Ovary (tissue), 3 donors: ENCODE measurements around the gene SVOP.

Source experiments
- EP300 ChIP-seq: sonication (generic); formaldehyde crosslinking; IDR thresholded peaks from one replicate; pipeline ENCODE4 v1.6.1; 2017; ENCODE audit warnings: antibody characterized with exemption
- POLR2A ChIP-seq: fragments of 450-650 bp; IDR thresholded peaks from one replicate; pipeline ENCODE4 v1.6.1; 2017; ENCODE audit warnings: antibody characterized with exemption, mild to moderate bottlenecking, moderate library complexity
- TF ChIP-seq, protein P1 (sequence below), 3 donors: fragments of 450-650 bp in 2 of 3; fragments of 200-600 bp in 1 of 3; IDR thresholded peaks; one replicate each; pipeline versions ENCODE4 v1.5.1 to v1.8.0; 2016 to 2022; ENCODE audit warnings: antibody characterized with exemption in 3 of 3, mild to moderate bottlenecking in 1 of 3
- donor health status: DM: no; HTN: no; CAD: no.

DNA sequence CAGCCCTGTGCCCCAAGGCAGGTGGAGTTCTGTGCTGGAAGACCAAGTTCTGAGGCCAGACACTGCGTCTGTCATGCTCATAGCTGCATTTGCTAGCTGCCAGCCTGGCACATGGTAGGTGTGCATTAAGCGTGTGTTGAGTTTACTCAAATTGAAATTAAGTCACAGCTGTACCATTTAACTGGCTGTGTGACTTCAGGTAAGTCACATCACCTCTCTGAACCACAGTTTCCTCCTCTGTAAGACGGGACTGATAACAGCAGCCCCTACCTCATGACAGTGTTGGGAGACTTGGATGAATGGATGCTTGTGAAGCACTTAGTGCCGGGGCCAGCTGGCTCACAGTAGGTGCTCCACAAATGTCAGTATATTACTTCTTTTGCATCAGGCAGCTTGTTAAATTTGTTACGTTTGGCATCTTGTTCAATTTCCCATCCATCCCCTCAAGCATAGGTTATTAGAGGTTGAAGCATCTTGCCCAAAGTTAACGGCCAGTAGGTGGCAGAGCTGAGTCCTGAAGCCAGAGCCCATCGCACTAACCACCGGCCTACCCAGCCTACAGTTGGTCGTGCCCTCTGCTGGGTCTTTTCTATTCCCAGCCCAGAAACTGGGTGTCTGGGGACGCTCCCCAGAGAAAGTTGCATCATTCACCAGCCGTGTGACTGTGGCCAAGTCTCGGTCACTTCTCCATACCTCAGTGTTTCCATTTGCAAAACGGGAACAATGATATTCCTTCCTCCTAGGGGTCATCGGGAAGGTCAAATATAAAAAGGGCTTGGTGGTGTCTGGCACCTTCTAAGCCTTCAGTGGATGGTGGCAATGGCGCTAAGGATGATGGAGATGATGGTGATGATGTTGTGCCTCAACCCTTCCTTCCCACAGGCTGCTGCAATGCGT lies 136.5 kb downstream of the SVOP start:
- no peak for TF ChIP-seq POLR2A
- TF ChIP-seq, protein P1, sequence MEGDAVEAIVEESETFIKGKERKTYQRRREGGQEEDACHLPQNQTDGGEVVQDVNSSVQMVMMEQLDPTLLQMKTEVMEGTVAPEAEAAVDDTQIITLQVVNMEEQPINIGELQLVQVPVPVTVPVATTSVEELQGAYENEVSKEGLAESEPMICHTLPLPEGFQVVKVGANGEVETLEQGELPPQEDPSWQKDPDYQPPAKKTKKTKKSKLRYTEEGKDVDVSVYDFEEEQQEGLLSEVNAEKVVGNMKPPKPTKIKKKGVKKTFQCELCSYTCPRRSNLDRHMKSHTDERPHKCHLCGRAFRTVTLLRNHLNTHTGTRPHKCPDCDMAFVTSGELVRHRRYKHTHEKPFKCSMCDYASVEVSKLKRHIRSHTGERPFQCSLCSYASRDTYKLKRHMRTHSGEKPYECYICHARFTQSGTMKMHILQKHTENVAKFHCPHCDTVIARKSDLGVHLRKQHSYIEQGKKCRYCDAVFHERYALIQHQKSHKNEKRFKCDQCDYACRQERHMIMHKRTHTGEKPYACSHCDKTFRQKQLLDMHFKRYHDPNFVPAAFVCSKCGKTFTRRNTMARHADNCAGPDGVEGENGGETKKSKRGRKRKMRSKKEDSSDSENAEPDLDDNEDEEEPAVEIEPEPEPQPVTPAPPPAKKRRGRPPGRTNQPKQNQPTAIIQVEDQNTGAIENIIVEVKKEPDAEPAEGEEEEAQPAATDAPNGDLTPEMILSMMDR (IDR thresholded peaks at IDR 0.05), result no peak
- no peak for TF ChIP-seq EP300
